HG02938 (cell line): ENCODE measurements around the gene MAP1LC3B2.
"Not testable (repeated sequence)": the region's sequence is repeated elsewhere in the genome, so short reads cannot be mapped to it uniquely, and the experiment has no call there.

Source experiments
- ATAC-seq: cut with Tn5 transposase; IDR thresholded peaks from one replicate; pipeline ENCODE4 v1.9.1; 2021; ENCODE audit warnings: mild to moderate bottlenecking, moderate library complexity; ENCODE audit not compliant: unreplicated experiment

Gene MAP1LC3B2

GRCh38 chr12:116556964-116557698, 2.0 kb upstream of the MAP1LC3B2 start:
- no peak for ATAC-seq

- no peak for ATAC-seq
Measured at GRCh38 chr12:116558280-116559161, 660 bp upstream of the MAP1LC3B2 start.

DNA sequence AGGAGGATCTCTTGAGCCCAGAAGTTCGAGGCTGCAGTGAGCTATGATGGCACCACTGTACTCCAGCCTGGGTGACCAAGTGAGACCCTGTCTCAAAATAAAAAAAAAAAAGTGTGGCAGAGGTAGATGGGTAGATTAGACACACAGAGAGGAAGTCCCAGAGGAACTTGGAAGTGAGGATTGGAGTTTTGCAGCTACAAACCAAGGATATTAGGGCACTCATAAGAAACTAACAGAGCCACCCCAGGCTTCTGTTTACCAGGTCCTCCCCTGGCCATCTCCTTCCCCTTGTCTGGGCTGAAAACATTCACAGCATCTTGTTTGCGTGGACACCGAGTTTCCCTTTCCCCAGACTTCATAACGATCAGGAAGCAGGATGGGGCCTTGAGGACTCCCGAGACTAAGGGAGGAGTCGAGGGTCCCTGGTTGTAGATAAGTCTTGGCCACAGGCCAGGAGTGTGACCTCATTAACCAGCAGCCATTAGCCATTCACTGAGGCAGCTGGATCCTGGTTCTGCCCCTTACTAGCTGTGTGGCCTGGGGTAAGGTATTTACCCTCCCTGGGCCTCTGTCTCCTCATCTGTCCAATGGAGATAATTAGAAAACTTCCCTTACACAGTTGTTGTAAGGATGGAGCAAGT, 2.1 kb downstream of the MAP1LC3B2 start:
- no peak for ATAC-seq

DNA sequence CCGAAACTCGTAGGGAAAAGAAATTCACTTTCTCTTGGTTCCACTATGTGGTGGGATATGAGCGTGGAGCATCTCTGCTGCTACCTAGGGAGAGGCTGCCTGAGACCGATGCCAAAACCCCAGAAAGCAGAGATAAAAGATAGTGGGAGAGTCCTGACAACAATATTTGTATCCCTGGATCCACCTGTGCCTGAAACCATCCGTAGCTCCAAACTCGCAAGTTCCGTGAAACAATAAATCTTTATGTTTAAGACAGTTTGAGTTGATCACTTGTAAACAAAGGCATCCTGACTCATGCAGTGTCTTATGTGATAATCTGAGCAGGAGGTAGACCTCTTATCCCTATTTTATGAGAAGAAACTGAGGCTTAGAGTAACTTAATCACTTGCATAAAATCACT, 2.9 kb downstream of the MAP1LC3B2 start:
- no peak for ATAC-seq

DNA sequence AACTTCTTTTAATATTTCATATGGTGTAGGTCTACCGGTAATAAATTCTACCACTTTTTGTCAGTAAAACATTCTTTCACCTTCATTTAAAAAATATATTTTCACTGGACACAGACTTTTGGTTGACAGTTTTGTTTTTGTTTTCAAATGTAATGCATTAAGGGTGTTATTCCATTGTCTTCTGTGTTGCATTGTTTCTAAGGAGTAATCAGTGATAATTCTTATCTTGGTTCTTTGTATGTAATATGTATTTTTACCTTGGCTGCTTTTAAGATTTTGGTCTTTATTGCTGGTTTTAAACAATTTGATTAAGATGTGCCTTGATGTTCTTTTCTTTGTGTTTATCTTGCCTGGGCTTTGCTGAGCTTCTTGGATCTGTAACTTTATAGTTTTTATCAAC, 4.1 kb downstream of the MAP1LC3B2 start:
- ATAC-seq, result no peak

GRCh38 chr12:116564080-116564479, 4.9 kb downstream of the MAP1LC3B2 start:
- no peak for ATAC-seq

DNA sequence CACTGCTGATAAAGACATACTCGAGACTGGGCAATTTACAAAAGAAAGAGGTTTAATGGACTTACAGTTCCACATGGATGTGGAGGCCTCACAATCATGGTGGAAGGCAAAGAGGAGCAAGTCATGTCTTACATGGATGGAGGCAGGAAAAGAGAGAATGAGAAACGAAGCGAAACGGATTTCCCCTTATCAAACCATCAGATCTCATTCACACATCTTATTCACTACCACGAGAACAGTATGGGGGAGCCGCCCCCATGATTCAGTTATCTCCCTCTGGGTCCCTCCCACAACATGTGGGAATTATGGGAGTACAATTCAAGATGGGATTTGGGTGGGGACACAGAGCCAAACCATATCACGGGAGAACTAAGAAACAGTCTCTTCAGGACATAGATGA, 6.0 kb downstream of the MAP1LC3B2 start:
- not testable (repeated sequence) for ATAC-seq

- no peak for ATAC-seq
Measured at GRCh38 chr12:116565963-116566362, 6.8 kb downstream of the MAP1LC3B2 start.

GRCh38 chr12:116568203-116568602, 9.0 kb downstream of the MAP1LC3B2 start:
- no peak for ATAC-seq

DNA sequence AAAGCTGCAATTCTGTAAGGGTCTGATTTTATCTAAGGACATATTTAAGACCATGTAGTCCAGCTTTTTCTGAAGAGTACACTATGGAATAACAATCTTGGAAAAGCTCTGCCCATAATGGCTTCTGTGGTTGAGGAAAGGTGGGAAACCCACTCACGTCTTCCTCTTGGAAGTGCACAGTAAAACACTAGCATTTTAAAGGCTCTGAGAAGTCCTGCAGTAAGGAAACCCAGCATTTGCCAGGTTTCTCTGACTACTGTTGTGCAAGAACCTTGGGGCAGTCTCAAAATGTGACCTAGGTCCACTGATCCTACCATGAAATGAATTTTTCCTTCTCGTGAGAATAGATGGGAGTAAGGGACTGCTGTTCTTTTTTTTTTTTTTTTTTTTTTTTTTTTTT, 11.9 kb downstream of the MAP1LC3B2 start:
- ATAC-seq, result no peak

DNA sequence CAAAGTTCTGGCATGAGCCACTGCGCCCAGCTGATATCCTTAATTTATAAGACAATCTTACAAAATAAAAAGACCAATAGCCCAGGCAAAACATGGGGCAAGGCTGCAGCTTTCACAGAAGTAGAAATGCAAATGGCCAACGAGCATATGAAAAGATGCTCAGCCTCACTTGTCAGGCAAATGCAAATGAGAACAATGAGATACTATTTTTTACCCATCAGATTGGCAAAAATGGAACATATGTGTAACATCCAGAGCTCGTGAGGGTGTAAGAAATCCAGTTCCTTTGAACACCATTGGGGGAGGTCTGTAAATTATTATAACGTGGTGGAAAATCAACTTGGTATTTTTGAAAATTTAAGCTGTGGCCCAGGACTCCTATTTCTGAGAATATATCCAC, 14.6 kb downstream of the MAP1LC3B2 start:
- no peak for ATAC-seq

DNA sequence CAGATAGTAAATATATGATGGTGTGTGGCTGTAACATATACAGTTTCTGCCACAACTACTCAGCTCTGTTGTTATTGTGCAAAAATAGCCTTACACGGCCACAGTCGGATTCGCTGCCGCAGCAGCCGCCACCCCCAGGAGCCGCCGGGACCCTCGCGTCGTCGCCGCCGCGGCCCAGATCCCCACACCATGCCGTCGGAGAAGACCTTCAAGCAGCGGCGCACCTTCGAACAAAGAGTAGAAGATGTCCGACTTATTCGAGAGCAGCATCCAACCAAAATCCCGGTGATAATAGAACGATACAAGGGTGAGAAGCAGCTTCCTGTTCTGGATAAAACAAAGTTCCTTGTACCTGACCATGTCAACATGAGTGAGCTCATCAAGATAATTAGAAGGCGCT, 16.6 kb downstream of the MAP1LC3B2 start:
- ATAC-seq, result not testable (repeated sequence)

GRCh38 chr12:116577154-116577561, 18.0 kb downstream of the MAP1LC3B2 start:
- no peak for ATAC-seq

GRCh38 chr12:116578051-116578450, 18.9 kb downstream of the MAP1LC3B2 start:
- ATAC-seq, result no peak

DNA sequence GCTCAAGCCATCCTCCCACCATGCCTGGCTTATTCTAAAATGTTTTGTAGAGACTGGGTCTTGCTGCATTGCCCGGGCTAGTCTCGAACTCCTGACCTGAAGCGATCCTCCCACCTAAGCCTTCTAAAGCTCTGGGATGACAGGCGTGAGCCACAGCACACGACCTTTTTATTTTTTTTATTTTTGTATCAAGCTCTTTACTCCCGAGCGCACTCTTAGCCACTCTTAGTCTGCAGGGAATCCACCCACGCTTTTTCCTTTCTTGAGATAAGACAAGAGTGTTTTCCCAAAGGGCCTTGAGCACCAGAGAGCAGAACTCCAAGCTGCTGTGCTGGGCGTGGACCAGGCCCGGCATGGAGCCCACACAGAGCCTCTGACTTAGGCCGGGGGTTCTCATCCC, 23.4 kb downstream of the MAP1LC3B2 start:
- no peak for ATAC-seq

- no peak for ATAC-seq
Measured at GRCh38 chr12:116583129-116583694, 24.0 kb downstream of the MAP1LC3B2 start.

- ATAC-seq, result no peak
Measured at GRCh38 chr12:116587270-116587669, 28.1 kb downstream of the MAP1LC3B2 start.

DNA sequence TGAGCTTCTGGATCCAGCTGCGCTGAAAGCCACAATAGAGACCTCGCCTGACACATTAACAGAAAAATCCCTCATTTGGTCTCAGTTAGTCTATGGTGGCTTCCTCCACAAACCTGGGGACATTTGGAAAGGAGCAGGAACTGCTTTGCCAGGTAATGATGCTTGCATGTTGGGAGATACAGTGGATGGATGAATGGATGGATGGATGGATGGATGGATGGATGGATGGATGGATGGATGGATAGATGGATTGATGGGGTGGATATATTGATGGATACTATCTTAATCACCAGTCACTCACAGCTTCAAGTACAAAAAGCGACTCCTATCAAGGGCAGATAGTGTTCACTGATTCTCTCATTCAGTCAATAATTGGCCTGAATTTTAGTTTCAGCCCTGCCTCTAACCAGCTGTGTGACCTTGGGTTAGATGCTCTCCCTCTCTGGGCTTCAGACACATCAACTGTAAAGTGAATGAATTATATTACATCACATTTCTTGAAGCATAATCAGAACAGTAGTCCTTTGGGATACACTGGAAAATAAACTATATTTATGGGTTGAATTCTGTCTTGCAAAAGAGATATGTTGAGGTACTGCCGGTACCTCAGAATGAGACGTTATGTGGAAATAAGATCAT, 29.3 kb downstream of the MAP1LC3B2 start:
- ATAC-seq, result no peak

DNA sequence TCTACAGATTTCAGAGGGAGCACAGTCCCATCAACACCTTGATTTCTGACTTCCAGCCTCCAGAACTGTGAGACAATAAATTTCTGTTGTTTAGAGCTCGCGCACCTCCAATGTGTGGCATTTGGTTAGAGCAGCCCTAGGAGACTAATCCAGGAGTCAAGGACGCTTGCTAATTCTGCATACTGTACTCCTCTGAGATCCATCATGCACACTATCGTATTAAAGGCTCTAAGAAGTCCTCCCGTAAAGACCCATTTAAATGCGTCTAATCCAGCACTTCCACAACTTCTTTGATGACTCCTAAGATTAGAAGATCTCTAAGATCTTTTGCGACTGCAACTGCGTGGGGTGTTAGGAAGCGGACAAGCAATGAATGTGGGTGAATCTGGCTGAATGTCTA, 30.4 kb downstream of the MAP1LC3B2 start:
- ATAC-seq, result no peak

DNA sequence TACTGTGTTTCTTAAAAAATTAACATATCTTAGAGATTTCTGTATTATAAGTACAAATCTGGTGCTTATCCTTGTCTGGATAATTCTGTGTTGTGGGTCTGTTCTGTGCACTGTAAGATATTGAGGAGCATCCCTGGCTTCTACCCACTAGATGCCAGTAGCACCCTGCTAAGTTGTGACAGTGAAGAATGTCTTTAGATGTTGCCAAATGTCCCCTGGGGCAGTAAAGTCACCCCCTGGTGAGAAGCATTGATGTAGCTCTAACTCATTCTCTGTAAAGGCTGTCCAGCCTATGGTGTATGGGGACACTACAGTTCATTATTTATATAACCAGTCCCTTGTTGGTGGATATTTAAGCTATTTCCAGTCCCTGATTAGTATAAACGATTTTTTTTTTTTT, 31.4 kb downstream of the MAP1LC3B2 start:
- no peak for ATAC-seq
